ENCODE data around the gene IL23A. TPM values are rescaled to one million over a fixed set of nuclear protein-coding genes. Genes with fewer than 3 reads are reported as not detected.

The IL23A gene
- total and polyA plus RNA-seq, 2 of the 13 experiments (the other 11 are each of a cell fraction or from before 2014, with no cell fraction given), result 0.33 to 0.35 TPM

DNA sequence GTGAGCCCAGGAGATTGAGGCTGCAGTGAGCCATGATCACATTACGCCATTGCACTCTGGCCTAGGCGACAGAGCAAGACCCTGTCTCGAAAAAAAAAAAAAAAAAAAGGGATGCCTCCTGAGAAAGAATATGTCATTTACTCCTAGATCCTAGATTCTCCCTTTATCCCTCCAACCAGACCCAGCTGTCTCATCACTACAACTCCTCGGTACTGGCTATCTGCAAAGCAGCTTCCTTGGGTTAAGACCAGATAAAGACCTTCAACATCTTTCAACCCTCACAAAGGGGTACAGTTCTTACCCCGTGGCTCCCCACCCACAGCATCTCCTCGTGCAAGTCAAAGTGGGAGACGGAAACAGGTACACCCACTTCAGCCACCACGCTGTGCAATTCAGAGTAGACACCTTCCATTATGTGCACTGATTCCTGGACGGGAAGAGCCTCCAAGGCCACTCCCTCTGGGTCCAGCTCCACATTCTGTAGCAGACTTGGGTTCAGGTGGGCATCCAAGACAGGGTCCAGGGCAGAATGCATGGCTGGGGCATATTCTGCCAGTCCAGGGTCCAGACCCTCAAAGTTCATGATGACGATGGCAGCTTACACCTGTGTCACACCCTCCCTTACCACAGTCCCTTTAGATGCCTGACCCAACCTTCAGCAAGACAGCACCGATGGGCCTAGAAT is 6.0 kb upstream of the IL23A start:
- Histone ChIP-seq H3K4me2 (ENCODE audit: low read depth, low read length) (peak overlapping the region; percentile 88), H4K20me1 (ENCODE audit: insufficient read depth, low read length) (no peaks in the 10 kb centered on the region), H3K9me3 (ENCODE audit: low read length) (no peaks in the 10 kb centered on the region), H3K79me2 (ENCODE audit: insufficient read depth, low read length) (no peaks in the 10 kb centered on the region), H3K27me3 (ENCODE audit: control insufficient read depth in 1 of 2, insufficient read depth in 2 of 2, low read length in 2 of 2) (no peaks in the 10 kb centered on the region; a peak in 1 of 5 replicates), H3K9ac (ENCODE audit: insufficient read depth, low read depth, low read length) (peak overlapping the region; percentile 83; the same call in 1 of the 2 replicates), H3K36me3 (replicated peaks in 1 of 2; ENCODE audit: control insufficient read depth in 1 of 2, insufficient read depth in 2 of 2, low read length in 2 of 2) (peaks cover 3 to 9% of the 10 kb centered on the region in 2 experiments; a peak in 2 of 5 replicates), H3K4me3 (replicated peaks in 1 of 3; ENCODE audit: insufficient read depth in 1 of 3, low read depth in 2 of 3, low read length in 3 of 3) (peak overlapping the region; percentile 49 to 74 (median 71); a peak in 5 of 6 replicates), H2AFZ (ENCODE audit: low read length) (no peak overlapping the region), H3K27ac (ENCODE audit: extremely low read length, insufficient read depth, low read length) (peak overlapping the region; percentile 88), H3K4me1 (ENCODE audit: insufficient read depth, low read length) (peaks cover 36% of the 10 kb centered on the region)
- no peak for TF ChIP-seq ZNF782 (CRISPR knock-in tag; IDR thresholded peaks at IDR 0.05; ENCODE audit: borderline replicate concordance)
- TF ChIP-seq ZNF383 (CRISPR knock-in tag; IDR thresholded peaks at IDR 0.05; ENCODE audit: borderline replicate concordance), result no peak
- no peak for TF ChIP-seq HCFC1 (IDR thresholded peaks at IDR 0.05; ENCODE audit: low read depth, low read length)
- no peak for TF ChIP-seq ZNF777 (CRISPR knock-in tag; IDR thresholded peaks at IDR 0.05)
- TF ChIP-seq EHMT2 (IDR thresholded peaks at IDR 0.05; ENCODE audit: borderline replicate concordance, low read depth, low read length), result no peak
- no peak for TF ChIP-seq ZNF468 (CRISPR knock-in tag; IDR thresholded peaks at IDR 0.05)
- TF ChIP-seq, protein P1, sequence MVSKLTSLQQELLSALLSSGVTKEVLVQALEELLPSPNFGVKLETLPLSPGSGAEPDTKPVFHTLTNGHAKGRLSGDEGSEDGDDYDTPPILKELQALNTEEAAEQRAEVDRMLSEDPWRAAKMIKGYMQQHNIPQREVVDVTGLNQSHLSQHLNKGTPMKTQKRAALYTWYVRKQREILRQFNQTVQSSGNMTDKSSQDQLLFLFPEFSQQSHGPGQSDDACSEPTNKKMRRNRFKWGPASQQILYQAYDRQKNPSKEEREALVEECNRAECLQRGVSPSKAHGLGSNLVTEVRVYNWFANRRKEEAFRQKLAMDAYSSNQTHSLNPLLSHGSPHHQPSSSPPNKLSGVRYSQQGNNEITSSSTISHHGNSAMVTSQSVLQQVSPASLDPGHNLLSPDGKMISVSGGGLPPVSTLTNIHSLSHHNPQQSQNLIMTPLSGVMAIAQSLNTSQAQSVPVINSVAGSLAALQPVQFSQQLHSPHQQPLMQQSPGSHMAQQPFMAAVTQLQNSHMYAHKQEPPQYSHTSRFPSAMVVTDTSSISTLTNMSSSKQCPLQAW (CRISPR knock-in tag; IDR thresholded peaks at IDR 0.05), result 0 out of 2 replicates have a peak, but pooled peaks have one; percentile 47
- TF ChIP-seq ZBTB38 (CRISPR knock-in tag; IDR thresholded peaks at IDR 0.05), result peak; percentile 67; the same call in 1 of the 2 replicates
- no peak for TF ChIP-seq HOXA5 (CRISPR knock-in tag; IDR thresholded peaks at IDR 0.05)
- 0 out of 2 replicates have a peak, but pooled peaks have one; percentile 27 for TF ChIP-seq ZSCAN21 (CRISPR knock-in tag; IDR thresholded peaks at IDR 0.05; ENCODE audit: borderline replicate concordance)
- 0 out of 2 replicates have a peak, but pooled peaks have one; percentile 68 for TF ChIP-seq ZNF572 (CRISPR knock-in tag; IDR thresholded peaks at IDR 0.05)
- in situ Hi-C loops (cut with HindIII; ENCODE audit: extremely low pct_ligation_motif_present, low pct_unique_long_range_greater_than_20kb), result no loop called here
- 97% methylated on average over 11 of the region's 11 CpGs for WGBS (ENCODE audit: low lambda C conversion rate)
- BruUV-seq (replicated peaks), result no TSS peak
- FAIRE-seq (no peak), DNase-seq (ENCODE audit: low spot score) (no peak), ATAC-seq (peak; percentile 3; the same call in 1 of the 3 replicates)
- ChIA-PET CTCF (ENCODE audit: low intra/inter-chr PET ratio, low total read pairs) (no interaction called here), POLR2A (interaction anchor here (0.7 to 4.7 kb wide), 19 partner anchors 12 to 779 kb away, joined by 3 to 81 read pairs (median 4); partner anchors contain the start of genes APOF, CNPY2, COQ10A and ESYT1)
- intact Hi-C loops (cut with micrococcal nuclease; ENCODE audit: unreplicated experiment), result no loop called here

Measured in HepG2 (cell line).